DMS53 treated with DMSO at 0.1 percent for 48 hours (cell line): ENCODE results near the gene PRKN.
"Not testable (repeated sequence)": the region's sequence is repeated elsewhere in the genome, so short reads cannot be mapped to it uniquely, and the experiment has no call there.

Source experiments
- DNase-seq: peaks from one replicate; lab custom pipeline; 2025; ENCODE audit not compliant: unreplicated experiment; lab: John Stamatoyannopoulos, UW

The PRKN gene

GRCh38 chr6:161830866-161831616 lies 896.5 kb downstream of the PRKN start:
- DNase-seq, result no peak

- no peak for DNase-seq
Observed at GRCh38 chr6:161829291-161829729, 898.3 kb downstream of the PRKN start.

GRCh38 chr6:161828355-161828754 lies 899.2 kb downstream of the PRKN start:
- DNase-seq, result no peak

GRCh38 chr6:161826512-161826911 lies 901.1 kb downstream of the PRKN start:
- no peak for DNase-seq

GRCh38 chr6:161822204-161822603 lies 905.4 kb downstream of the PRKN start:
- not testable (repeated sequence) for DNase-seq

GRCh38 chr6:161817881-161818280 lies 909.7 kb downstream of the PRKN start:
- DNase-seq, result no peak

- DNase-seq, result no peak
Observed at GRCh38 chr6:161815965-161816364, 911.6 kb downstream of the PRKN start.

GRCh38 chr6:161813156-161813555 lies 914.4 kb downstream of the PRKN start:
- DNase-seq, result no peak

- no peak for DNase-seq
Observed at GRCh38 chr6:161809971-161810370, 917.6 kb downstream of the PRKN start.

GRCh38 chr6:161804838-161805237 lies 922.7 kb downstream of the PRKN start:
- no peak for DNase-seq

- no peak for DNase-seq
Observed at GRCh38 chr6:161803131-161803530, 924.4 kb downstream of the PRKN start.

GRCh38 chr6:161802231-161802630 lies 925.3 kb downstream of the PRKN start:
- DNase-seq, result no peak

GRCh38 chr6:161798844-161799394 lies 928.6 kb downstream of the PRKN start:
- no peak for DNase-seq

GRCh38 chr6:161796681-161797080 lies 930.9 kb downstream of the PRKN start:
- DNase-seq, result no peak

- no peak for DNase-seq
Observed at GRCh38 chr6:161792851-161793493, 934.6 kb downstream of the PRKN start.

GRCh38 chr6:161788531-161788930 lies 939.0 kb downstream of the PRKN start:
- DNase-seq, result no peak

- DNase-seq, result no peak
Observed at GRCh38 chr6:161772176-161772575, 955.4 kb downstream of the PRKN start.

- DNase-seq, result no peak
Observed at GRCh38 chr6:161761966-161762365, 965.6 kb downstream of the PRKN start.

GRCh38 chr6:161755080-161755479 lies 972.5 kb downstream of the PRKN start:
- no peak for DNase-seq

GRCh38 chr6:161750686-161751085 lies 976.9 kb downstream of the PRKN start:
- DNase-seq, result no peak

- no peak for DNase-seq
Observed at GRCh38 chr6:161749576-161749975, 978.0 kb downstream of the PRKN start.
